Smooth muscle cell (in vitro differentiated cells): ENCODE results near the gene ZNF608. TPM values are rescaled to one million over a fixed set of nuclear protein-coding genes. Genes with fewer than 3 reads are reported as not detected.

ENCODE experiments used
- DNase-seq: peaks from one replicate; lab custom pipeline; 2025; ENCODE audit not compliant: unreplicated experiment; lab: John Stamatoyannopoulos, UW
- H2AFZ ChIP-seq: fragments of 200-600 bp; sonication (generic); 2 replicates; pipeline ENCODE4 v1.6.0; 2016; ENCODE audit warnings: antibody characterized with exemption, low read depth, mild to moderate bottlenecking
- H3F3A ChIP-seq: fragments of 200-600 bp; sonication (generic); 2 replicates; pipeline ENCODE4 v1.6.0; 2017; ENCODE audit warnings: antibody characterized with exemption, low read depth
- H3K27ac ChIP-seq: fragments of 200-600 bp; sonication (generic); 2 replicates; pipeline ENCODE4 v1.5.1; 2016; ENCODE audit warnings: low read depth, mild to moderate bottlenecking
- H3K27me3 ChIP-seq: fragments of 200-600 bp; sonication (generic); 2 replicates; pipeline ENCODE4 v1.6.1; 2016; ENCODE audit warnings: low read depth, mild to moderate bottlenecking
- H3K36me3 ChIP-seq: fragments of 200-600 bp; sonication (generic); 2 replicates; pipeline ENCODE4 v1.5.1; 2016; ENCODE audit warnings: low read depth
- H3K4me1 ChIP-seq: fragments of 200-600 bp; sonication (generic); 2 replicates; pipeline ENCODE4 v1.5.1; 2016; ENCODE audit warnings: low read depth
- H3K4me2 ChIP-seq: fragments of 200-600 bp; sonication (generic); 2 replicates; pipeline ENCODE4 v1.6.0; 2016; ENCODE audit warnings: mild to moderate bottlenecking
- H3K4me3 ChIP-seq: fragments of 200-600 bp; sonication (generic); 2 replicates; pipeline ENCODE4 v1.5.1; 2016; ENCODE audit warnings: mild to moderate bottlenecking
- H3K79me2 ChIP-seq: fragments of 200-600 bp; sonication (generic); 2 replicates; pipeline ENCODE4 v1.6.0; 2016; ENCODE audit warnings: low read depth, mild to moderate bottlenecking
- H3K9ac ChIP-seq: fragments of 200-600 bp; sonication (generic); 2 replicates; pipeline ENCODE4 v1.6.0; 2016; ENCODE audit warnings: low read depth
- H3K9me3 ChIP-seq: fragments of 200-600 bp; sonication (generic); replicated peaks from 2 replicates; pipeline ENCODE4 v1.5.1; 2016; ENCODE audit warnings: low read depth
- H4K20me1 ChIP-seq: fragments of 200-600 bp; sonication (generic); 2 replicates; pipeline ENCODE4 v1.6.0; 2016; ENCODE audit warnings: low read depth
- CTCF ChIP-seq: fragments of 200-600 bp; sonication (generic); IDR thresholded peaks from 2 replicates; pipeline ENCODE4 v1.5.1; 2017; ENCODE audit warnings: borderline replicate concordance, mild to moderate bottlenecking, antibody characterized with exemption; ENCODE audit not compliant: insufficient read depth, poor library complexity, severe bottlenecking
- WGBS: methylation state at CpG from one replicate; pipeline ENCODE4 v1.1.7; 2016; ENCODE audit warnings: low lambda C conversion rate; 5-methylcytosine and 5-hydroxymethylcytosine counted together
- polyA plus RNA-seq: library from polyadenylated mRNA; unstranded; fragments of >200 nt; fragmentation: Nextera tagmentation; extraction: Ambion mirVana; gene quantifications from 2 replicates; pipeline ENCODE4 v1.2.1, GENCODE V29; 2016
- total RNA-seq: library from RNA; depleted of rRNA; stranded (reverse); fragments of >200 nt; gene quantifications from 2 replicates; pipeline ENCODE4 v1.2.3, GENCODE V29; 2014

Gene ZNF608
- total and polyA plus RNA-seq, 2 experiments from 2014 or later, result 15.4 to 33.1 TPM

DNA sequence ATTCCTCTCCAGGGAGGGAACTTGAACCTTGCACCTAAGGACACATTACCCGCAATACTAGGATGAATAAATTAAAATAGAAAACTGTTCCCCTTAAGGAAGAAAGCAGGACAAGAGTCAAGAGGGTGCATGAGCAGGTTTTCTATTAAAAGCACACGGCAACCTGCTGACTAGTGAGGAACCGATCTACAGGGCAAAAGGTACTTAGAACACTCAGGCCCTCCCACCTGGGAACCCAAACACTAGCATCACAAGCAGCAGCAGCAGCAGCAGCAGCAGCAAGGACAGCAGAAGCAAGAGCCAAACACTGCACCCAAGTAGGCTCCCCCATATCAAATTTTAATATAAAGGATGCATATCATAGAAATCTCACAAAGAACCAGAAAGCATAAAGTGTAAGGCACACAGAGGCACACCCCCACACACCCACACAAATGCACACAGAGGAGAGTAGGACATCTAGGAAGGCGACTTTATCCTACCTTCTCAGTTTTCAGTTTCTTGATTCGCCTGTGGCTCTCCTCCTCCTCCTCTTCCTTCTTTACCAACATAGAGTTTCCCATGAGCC is 2.8 kb downstream of the ZNF608 start:
- H3K27me3 ChIP-seq, result no peaks in the 10 kb centered on the region
- H3K79me2 ChIP-seq, result peaks cover 65% of the 10 kb centered on the region
- H3K27ac ChIP-seq, result peak overlapping the region; percentile 94
- no peaks in the 10 kb centered on the region for H3K36me3 ChIP-seq
- DNase-seq, result no peak
- peaks cover 40% of the 10 kb centered on the region for H3K4me1 ChIP-seq
- H3K4me3 ChIP-seq, result peak overlapping the region; percentile 80
- no peak for TF ChIP-seq CTCF
- peaks cover 25% of the 10 kb centered on the region for H4K20me1 ChIP-seq
- peak overlapping the region; percentile 89 for H3K9ac ChIP-seq
- peak overlapping the region; percentile 96 for H3K4me2 ChIP-seq
- 18% methylated on average over 5 of the region's 5 CpGs for WGBS
- H3F3A ChIP-seq, result peaks cover 24% of the 10 kb centered on the region
- H2AFZ ChIP-seq, result no peak overlapping the region
- no peaks in the 10 kb centered on the region for H3K9me3 ChIP-seq

DNA sequence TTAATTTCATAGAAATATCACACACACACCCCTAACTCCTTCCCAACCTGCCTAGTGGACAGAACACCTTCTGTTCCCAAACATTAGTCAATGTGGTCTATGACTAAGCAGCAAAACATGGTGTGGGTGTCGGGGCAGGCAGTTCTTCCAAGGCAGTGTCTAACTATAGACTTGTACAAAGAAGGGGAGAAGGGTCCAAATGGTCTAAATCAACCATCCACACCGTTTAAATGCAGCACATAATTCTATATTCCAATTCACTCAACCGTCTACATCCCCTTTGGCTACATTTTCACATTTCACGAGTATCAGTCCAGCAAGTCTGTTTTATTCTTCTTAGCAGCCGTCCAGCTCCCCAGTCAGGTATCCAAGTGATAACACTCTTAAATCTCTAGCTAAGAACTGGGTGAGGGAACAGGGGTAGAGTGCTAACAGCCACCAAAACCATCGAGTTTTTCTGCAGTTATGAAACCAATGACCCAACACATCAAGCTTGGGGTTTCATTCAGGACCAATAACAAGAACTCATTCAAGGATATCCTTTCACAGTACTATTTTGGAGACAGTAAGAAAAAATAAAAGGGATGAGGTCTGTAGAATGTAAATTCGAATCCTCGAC is 3.3 kb downstream of the ZNF608 start:
- peak overlapping the region; percentile 80 for H3K4me3 ChIP-seq
- peak overlapping the region; percentile 96 for H3K4me2 ChIP-seq
- H2AFZ ChIP-seq, result no peak overlapping the region
- no peak for TF ChIP-seq CTCF
- peak overlapping the region; percentile 89 for H3K9ac ChIP-seq
- peaks cover 30% of the 10 kb centered on the region for H3F3A ChIP-seq
- no peaks in the 10 kb centered on the region for H3K9me3 ChIP-seq
- H3K27ac ChIP-seq, result peak overlapping the region; percentile 94
- H3K36me3 ChIP-seq, result no peaks in the 10 kb centered on the region
- no peak for DNase-seq
- peaks cover 68% of the 10 kb centered on the region for H3K79me2 ChIP-seq
- WGBS, result 19% methylated on average over 8 of the region's 8 CpGs
- H4K20me1 ChIP-seq, result peaks cover 30% of the 10 kb centered on the region
- peaks cover 46% of the 10 kb centered on the region for H3K4me1 ChIP-seq
- no peaks in the 10 kb centered on the region for H3K27me3 ChIP-seq

DNA sequence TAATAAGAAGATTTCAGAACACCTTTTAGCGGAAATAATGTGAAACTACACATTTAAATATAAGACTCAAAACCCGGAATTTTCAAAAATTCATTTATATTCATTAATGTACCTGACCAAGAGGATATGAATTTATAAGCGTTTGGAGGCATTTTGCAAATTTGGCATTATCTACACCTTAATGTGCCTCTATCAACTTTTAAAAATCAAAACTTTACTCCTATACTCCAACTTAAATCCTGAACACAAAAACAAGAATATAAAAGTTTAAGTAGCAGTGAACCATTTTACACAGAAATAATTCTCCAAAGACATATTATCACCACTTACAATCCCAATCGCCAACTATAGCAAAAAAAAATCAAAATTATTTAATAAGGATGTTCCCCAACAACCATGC is 3.9 kb downstream of the ZNF608 start:
- no peaks in the 10 kb centered on the region for H3K9me3 ChIP-seq
- no peak for TF ChIP-seq CTCF
- peaks cover 52% of the 10 kb centered on the region for H3K4me1 ChIP-seq
- peak overlapping the region; percentile 94 for H3K27ac ChIP-seq
- peak overlapping the region; percentile 80 for H3K4me3 ChIP-seq
- no peaks in the 10 kb centered on the region for H3K27me3 ChIP-seq
- no peak overlapping the region for H2AFZ ChIP-seq
- H3K9ac ChIP-seq, result peak overlapping the region; percentile 45
- H3K4me2 ChIP-seq, result peak overlapping the region; percentile 96
- peaks cover 36% of the 10 kb centered on the region for H4K20me1 ChIP-seq
- no peak for DNase-seq
- H3F3A ChIP-seq, result peaks cover 33% of the 10 kb centered on the region
- H3K79me2 ChIP-seq, result peaks cover 74% of the 10 kb centered on the region
- H3K36me3 ChIP-seq, result no peaks in the 10 kb centered on the region
- WGBS, result 67% methylated on average over 4 of the region's 4 CpGs
